Pulmonary artery endothelial cell (primary cell): ENCODE results near the gene PYGO2. TPM values are rescaled to one million over a fixed set of nuclear protein-coding genes. Genes with fewer than 3 reads are reported as not detected.
A peak's percentile ranks its signal among the peaks of the same experiment; 100 is the strongest.

ENCODE experiments used
- DNase-seq: peaks from one replicate; pipeline ENCODE4 v3.0.0-alpha.2; 2011; ENCODE audit warnings: low read depth, low spot score
- total RNA-seq: library from RNA; depleted of rRNA; stranded (reverse); fragments of >200 nt; gene quantifications from 2 replicates; pipeline ENCODE4 v1.2.3, GENCODE V29; 2014

PYGO2 gene, protein sequence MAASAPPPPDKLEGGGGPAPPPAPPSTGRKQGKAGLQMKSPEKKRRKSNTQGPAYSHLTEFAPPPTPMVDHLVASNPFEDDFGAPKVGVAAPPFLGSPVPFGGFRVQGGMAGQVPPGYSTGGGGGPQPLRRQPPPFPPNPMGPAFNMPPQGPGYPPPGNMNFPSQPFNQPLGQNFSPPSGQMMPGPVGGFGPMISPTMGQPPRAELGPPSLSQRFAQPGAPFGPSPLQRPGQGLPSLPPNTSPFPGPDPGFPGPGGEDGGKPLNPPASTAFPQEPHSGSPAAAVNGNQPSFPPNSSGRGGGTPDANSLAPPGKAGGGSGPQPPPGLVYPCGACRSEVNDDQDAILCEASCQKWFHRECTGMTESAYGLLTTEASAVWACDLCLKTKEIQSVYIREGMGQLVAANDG
- total RNA-seq, result 6.3 and 7.2 TPM in 2 replicates

GRCh38 chr1:154961207-154962155 is at the start of gene PYGO2:
PYGO2 (minus strand) TSS chr1:154961782; CDS start chr1:154961576, 206 bp downstream.
- peak; percentile 22 for DNase-seq

GRCh38 chr1:155011004-155011416 is 49.4 kb upstream of the PYGO2 start:
- no peak for DNase-seq

DNA sequence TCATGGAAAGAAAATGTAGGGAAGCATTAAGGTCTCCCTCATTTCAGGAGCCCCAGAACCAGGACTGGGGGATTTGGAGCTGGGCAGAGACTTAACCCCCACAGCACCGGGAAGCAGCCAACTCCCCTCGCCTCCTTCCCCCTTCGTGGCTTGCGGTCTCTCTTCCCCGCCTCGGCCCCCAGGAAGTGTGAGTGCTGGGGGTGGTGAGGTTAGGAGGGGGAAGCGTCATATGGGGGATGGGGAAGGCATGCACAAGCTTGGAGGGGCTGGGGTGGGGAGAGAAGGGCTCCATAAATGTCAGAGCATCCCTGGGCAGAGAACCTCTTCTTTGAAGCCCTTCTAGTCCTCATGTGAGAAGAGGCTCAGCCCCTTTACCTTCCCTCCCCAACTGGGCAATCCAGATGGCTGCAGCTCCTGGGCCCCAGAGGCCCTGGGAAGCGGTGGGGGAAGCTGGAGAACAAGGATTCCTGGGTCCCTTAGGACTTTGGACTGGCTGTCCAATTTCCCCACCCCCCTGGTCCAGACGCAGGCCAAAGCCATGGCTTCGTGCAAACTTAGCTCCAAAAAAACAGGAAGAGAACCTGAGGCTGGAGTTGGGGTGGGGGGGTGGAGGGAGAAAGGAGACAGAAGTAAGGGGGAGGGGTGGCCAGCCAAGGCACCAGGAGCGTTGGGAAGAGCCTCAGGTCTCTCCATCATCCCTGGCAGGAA is 48.8 kb upstream of the PYGO2 start:
- DNase-seq, result no peak

DNA sequence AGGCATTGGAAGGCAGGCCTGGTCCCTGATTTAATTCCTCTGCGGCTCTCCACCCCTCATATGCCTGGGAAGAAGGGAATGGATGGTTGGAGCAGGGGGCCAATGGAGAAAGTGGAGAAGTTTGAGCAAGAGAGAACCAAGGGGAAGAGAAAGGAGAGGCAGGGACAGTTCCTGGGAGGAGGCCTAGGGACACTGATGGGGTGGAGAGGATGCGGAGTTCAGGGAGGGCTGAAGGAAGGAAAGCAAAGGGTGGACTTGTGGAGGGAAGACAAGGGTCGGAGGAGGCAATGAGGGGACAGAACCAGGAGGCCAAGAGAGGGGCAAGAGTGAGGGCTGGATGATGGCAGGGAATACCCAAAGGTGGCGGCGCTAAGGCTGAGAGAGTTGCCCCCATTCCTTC is 48.2 kb upstream of the PYGO2 start:
- no peak for DNase-seq

GRCh38 chr1:155009221-155009711 is 47.7 kb upstream of the PYGO2 start:
- no peak for DNase-seq

DNA sequence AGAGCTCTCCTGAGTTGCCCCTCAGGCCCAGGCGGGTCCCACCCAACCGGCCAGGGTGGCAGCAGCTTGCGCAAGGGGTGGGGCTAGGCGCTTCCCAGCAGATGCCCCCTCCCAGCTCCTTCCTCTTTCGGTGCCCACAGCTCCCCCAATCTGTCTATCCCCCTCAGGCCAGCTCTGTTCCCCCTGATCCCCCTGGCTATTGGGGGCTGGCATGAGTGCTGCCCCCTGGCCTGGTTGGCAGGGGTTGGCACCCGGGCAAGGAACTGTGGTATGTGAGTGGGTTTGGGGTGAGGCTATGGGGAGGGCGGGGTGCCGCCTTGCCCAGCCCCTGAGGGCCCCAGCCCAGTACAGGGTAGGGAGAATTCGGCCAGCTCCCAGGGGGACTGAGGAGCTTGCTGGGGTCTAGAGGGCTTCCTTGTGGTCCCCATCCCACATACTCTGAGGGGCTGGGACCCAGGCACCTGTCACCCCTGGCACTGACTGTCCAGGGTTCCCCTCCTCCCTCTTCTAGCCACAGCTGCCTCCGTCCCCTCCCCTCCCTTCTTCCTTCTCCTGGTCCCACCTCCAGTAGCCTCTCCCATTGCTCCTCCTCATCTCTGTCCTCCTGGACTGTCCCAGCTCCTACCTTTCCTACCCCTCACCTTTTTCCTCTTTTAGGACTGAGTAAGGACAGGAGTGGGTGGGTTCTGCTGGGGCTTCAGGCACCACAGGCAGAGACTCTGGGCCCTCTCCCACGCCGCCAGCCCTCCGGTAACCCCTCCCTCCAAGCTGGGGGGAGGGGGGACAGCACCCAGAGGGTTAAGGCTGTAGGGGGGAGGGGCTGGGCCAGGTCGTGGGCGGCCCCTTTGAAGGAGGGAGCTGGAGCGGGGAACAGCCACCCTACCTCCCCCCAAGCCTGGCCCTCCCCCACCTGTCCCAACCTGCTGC is 46.7 kb upstream of the PYGO2 start:
- DNase-seq, result no peak

DNA sequence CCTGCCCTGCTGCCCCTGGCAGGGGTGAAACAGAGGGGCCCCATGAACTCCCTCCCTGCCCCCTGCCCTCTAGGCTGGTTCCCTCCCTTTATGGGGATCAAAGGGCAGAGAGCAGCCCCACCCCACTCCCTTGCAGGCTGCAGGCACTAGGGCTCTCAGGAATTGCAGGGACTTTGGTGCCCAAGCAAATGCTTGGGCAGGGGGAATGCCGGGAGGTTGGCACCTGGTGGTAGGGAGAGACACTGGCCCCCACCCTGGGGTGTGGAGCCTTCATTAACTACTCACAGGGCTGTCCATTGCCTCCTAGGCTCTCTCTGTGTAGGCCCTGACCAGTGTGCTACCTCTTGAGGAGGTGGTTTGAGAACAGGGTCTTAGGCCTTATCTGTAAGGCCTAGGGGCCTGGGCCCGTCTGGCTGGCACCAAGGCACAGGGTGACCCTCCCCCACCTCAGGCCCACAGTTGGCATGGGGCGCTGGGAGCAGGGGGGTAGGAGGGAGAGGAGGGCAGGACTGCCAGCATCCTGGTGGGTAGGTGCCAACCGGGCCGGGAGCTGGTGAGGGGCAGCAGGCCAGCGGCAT is 45.8 kb upstream of the PYGO2 start:
- DNase-seq, result no peak

GRCh38 chr1:155006601-155007101 is 45.1 kb upstream of the PYGO2 start:
- no peak for DNase-seq

- DNase-seq, result no peak
These were observed 43.8 kb upstream of the PYGO2 start for GRCh38 chr1:155005076-155006011.

GRCh38 chr1:155004352-155005075 is 42.9 kb upstream of the PYGO2 start:
- DNase-seq, result no peak

DNA sequence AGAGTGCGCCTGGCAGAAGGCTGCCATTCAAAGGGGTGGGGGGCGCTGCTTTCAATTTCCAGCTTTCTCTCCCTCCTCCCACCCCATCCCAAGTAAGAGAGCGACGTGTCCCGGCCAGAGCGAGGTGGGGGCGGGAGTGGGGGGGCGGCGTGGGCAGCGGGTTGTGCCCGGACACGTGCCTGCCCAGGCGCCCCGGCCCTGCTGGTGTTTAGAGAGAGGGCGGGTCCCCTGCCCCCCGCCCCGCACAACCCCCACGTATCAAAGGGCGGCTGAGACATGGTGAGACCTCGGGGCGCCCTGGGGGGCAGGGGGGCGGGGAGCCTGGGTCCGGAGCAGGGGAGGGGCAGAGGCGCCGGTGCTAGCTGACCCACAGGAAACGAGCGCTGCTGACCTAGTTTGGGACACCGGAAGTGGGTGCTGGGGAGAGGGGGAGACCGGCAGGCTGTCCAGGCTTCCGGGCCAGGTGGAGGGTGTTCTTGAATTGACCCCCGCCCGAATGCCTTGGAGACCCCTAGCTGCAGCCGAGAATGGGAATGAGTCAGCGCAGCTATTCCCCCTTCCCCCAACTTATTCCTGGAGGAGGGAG is 42.3 kb upstream of the PYGO2 start:
- no peak for DNase-seq

- DNase-seq, result no peak
These were observed 41.7 kb upstream of the PYGO2 start for GRCh38 chr1:155003227-155003765.

DNA sequence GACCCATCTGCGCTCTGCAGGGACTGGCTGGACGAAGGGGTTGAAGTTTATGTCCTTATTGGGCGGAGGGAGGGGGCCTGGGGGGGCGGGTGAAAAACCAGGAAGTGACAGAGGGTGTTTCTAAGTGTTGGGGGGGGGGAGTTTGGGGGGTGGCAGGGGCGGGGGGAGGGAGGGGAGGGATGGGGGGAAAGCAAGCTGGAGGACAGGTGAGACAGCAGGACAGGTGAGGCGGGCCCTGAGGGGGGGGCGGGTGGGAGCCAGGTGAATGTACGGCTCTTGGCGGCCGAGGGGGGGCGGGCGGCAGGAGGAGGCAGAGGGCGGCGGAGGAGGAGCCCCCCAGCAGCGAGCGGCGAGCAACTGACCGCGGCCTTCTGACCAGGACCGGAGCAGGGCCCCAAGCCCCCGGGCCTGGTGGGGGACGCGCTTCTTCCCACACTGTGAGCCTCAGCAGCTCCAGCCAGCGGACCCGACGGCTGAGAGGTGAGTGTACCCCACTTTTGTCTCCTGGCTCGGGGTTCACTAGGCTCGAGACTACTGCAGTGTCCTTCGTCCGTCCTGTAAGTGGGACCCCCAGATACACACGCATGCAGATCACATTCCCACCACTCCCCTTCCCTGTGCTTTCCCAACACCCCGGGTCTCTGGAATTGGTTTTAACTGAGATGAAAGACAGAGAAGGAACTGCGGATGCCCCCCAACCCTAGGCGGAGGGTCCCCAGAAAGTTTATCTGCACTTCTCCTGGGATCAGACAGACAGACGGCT is 41.1 kb upstream of the PYGO2 start, which contains the start of gene ZBTB7B:
ZBTB7B (plus strand) TSS at position 339 of the 763 bp plus-strand sequence. CDS start 11,859 bp downstream, outside the sequence.
- DNase-seq, result no peak

GRCh38 chr1:155001675-155002463 is 40.3 kb upstream of the PYGO2 start:
- DNase-seq, result peak; percentile 96

DNA sequence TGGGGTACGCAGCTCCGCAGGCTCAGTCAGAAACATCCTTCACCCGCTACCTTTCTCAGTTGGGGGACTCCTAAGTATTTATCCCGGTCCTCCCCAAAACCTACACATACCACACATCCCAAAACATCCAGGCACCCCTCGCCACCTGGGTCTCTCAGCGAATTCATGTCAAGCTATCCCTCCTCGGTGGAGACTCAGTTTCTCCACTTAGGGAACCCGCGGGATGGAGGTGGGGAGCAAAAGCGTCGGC is 39.8 kb upstream of the PYGO2 start:
- no peak for DNase-seq
